A549 (cell line): ENCODE measurements around the gene APOC1.

Experiments
- CEBPB ChIP-seq, 2 experiments: fragments of >200 bp in 1 of 2; sonication (Bioruptor Twin) in 1 of 2; formaldehyde crosslinking in 1 of 2; IDR thresholded peaks; 2 replicates each; pipeline ENCODE4 v1.6.1; 2012 to 2016
- NFE2L2 ChIP-seq: fragments of 150-350 bp; conservative IDR thresholded peaks from 2 replicates; pipeline ENCODE4 v1.6.1; 2014; ENCODE audit warnings: low read length
- POLR2A ChIP-seq: IDR thresholded peaks from 2 replicates; pipeline ENCODE4 v1.6.1; 2012; ENCODE audit warnings: mild to moderate bottlenecking, low read length
- RAD21 ChIP-seq, 2 experiments: fragments of >200 bp in 1 of 2; sonication (Bioruptor Twin) in 1 of 2; formaldehyde crosslinking in 1 of 2; IDR thresholded peaks in 1 of 2; conservative IDR thresholded peaks in 1 of 2; 2 replicates in 1 of 2; 3 replicates in 1 of 2; pipeline ENCODE4 v1.6.1; 2012 to 2018; ENCODE audit warnings: inconsistent platforms in 1 of 2
- REST ChIP-seq: fragments of 200-600 bp; sonication (generic); IDR thresholded peaks from 2 replicates; pipeline ENCODE4 v1.6.1; 2016; ENCODE audit warnings: antibody characterized with exemption, mild to moderate bottlenecking, moderate library complexity
- ZNF302 ChIP-seq: fragments of 250-450 bp; sonication (Bioruptor Pico); IDR thresholded peaks from 2 replicates; pipeline ENCODE4 v1.9.0; 2021; ENCODE audit warnings: inconsistent platforms, mild to moderate bottlenecking, moderate library complexity
- TF ChIP-seq, protein P1 (sequence below): fragments of >200 bp; sonication (Bioruptor Twin); formaldehyde crosslinking; IDR thresholded peaks from 3 replicates; pipeline ENCODE4 v1.5.1; 2016

GRCh38 chr19:44927746-44928145 is 13.3 kb downstream of the APOC1 start:
- TF ChIP-seq POLR2A (no peak), REST (no peak), NFE2L2 (no peak), CEBPB (IDR thresholded peaks at IDR 0.05) (no peak), RAD21 (conservative IDR thresholded peaks at IDR 0.05 in 1 of 2, IDR thresholded peaks at IDR 0.05 in 1 of 2) (no peak), ZNF302 (CRISPR knock-in tag) (no peak)
- TF ChIP-seq, protein P1, sequence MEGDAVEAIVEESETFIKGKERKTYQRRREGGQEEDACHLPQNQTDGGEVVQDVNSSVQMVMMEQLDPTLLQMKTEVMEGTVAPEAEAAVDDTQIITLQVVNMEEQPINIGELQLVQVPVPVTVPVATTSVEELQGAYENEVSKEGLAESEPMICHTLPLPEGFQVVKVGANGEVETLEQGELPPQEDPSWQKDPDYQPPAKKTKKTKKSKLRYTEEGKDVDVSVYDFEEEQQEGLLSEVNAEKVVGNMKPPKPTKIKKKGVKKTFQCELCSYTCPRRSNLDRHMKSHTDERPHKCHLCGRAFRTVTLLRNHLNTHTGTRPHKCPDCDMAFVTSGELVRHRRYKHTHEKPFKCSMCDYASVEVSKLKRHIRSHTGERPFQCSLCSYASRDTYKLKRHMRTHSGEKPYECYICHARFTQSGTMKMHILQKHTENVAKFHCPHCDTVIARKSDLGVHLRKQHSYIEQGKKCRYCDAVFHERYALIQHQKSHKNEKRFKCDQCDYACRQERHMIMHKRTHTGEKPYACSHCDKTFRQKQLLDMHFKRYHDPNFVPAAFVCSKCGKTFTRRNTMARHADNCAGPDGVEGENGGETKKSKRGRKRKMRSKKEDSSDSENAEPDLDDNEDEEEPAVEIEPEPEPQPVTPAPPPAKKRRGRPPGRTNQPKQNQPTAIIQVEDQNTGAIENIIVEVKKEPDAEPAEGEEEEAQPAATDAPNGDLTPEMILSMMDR: no peak
